SU-DHL-6 (cell line): ENCODE results near the gene KANSL3.

Experiments
- H2AFZ ChIP-seq: fragments of 200-600 bp; sonication (generic); 2 replicates; pipeline ENCODE4 v1.6.1; 2014; ENCODE audit warnings: low read depth, mild to moderate bottlenecking, moderate library complexity, mixed read lengths, antibody characterized with exemption, low read length; ENCODE audit not compliant: severe bottlenecking
- H3F3A ChIP-seq: fragments of 200-600 bp; shearing (Covaris generic); 2 replicates; pipeline ENCODE4 v1.6.0; 2016; ENCODE audit warnings: antibody characterized with exemption, mild to moderate bottlenecking; ENCODE audit not compliant: insufficient read depth
- H3K27ac ChIP-seq: fragments of 200-600 bp; sonication (generic); 2 replicates; pipeline ENCODE4 v1.5.1; 2016; ENCODE audit warnings: low read depth, mild to moderate bottlenecking, low read length, moderate library complexity, mixed read lengths
- H3K27me3 ChIP-seq: fragments of 200-600 bp; sonication (generic), shearing (Covaris generic); 2 replicates; pipeline ENCODE4 v1.6.0; 2014; ENCODE audit warnings: mild to moderate bottlenecking, low read length
- H3K36me3 ChIP-seq: fragments of 200-600 bp; sonication (generic); 2 replicates; pipeline ENCODE4 v1.6.1; 2014; ENCODE audit warnings: mild to moderate bottlenecking, low read length, mixed read lengths
- H3K4me2 ChIP-seq: fragments of 300-600, 200-600 bp; shearing (Covaris generic), sonication (generic); 2 replicates; pipeline ENCODE4 v1.6.0; 2014; ENCODE audit warnings: low read length, low read depth, mild to moderate bottlenecking; ENCODE audit not compliant: poor library complexity, severe bottlenecking
- H3K4me3 ChIP-seq: fragments of 200-600 bp; sonication (generic); 2 replicates; pipeline ENCODE4 v1.5.1; 2014; ENCODE audit warnings: antibody characterized with exemption, low read length, mild to moderate bottlenecking, mixed read lengths; ENCODE audit not compliant: insufficient read depth, poor library complexity, severe bottlenecking
- H3K79me2 ChIP-seq: fragments of 200-600 bp; sonication (generic); 2 replicates; pipeline ENCODE4 v1.6.1; 2014; ENCODE audit warnings: mild to moderate bottlenecking, low read length, moderate library complexity; ENCODE audit not compliant: insufficient read depth
- H3K9ac ChIP-seq: fragments of 200-600 bp; sonication (generic); 2 replicates; pipeline ENCODE4 v1.7.0; 2014; ENCODE audit warnings: mild to moderate bottlenecking, low read length
- H3K9me2 ChIP-seq: fragments of 200-600 bp; sonication (generic); replicated peaks from 2 replicates; pipeline ENCODE4 v1.6.1; 2014; ENCODE audit warnings: low read length; ENCODE audit not compliant: insufficient read depth
- H3K9me3 ChIP-seq: fragments of 200-600 bp; sonication (generic); 2 replicates; pipeline ENCODE4 v1.6.1; 2014; ENCODE audit warnings: low read length, mixed read lengths; ENCODE audit not compliant: insufficient read depth
- H4K20me1 ChIP-seq: fragments of 200-600 bp; sonication (generic); 2 replicates; pipeline ENCODE4 v1.6.1; 2014; ENCODE audit warnings: low read depth, mild to moderate bottlenecking, antibody characterized with exemption, low read length, moderate library complexity, mixed read lengths
- CTCF ChIP-seq: fragments of 200-600 bp; sonication (generic); IDR thresholded peaks from one replicate; pipeline ENCODE4 v1.5.1; 2017; ENCODE audit warnings: antibody characterized with exemption, mild to moderate bottlenecking, low read length, moderate library complexity; ENCODE audit not compliant: insufficient read depth, poor library complexity, severe bottlenecking
- EZH2phosphoT487 ChIP-seq: fragments of 200-600 bp; sonication (generic), shearing (Covaris generic); conservative IDR thresholded peaks from 2 replicates; pipeline ENCODE4 v1.6.1; 2018; ENCODE audit warnings: mild to moderate bottlenecking, antibody characterized with exemption, low read length, moderate library complexity, mixed read lengths

The KANSL3 gene

GRCh38 chr2:96684883-96685576 lies 46.9 kb upstream of the KANSL3 start:
- no peak overlapping the region for H3K27ac ChIP-seq
- no peaks in the 10 kb centered on the region for H3F3A ChIP-seq
- no peaks in the 10 kb centered on the region for H4K20me1 ChIP-seq
- no peaks in the 10 kb centered on the region for H3K36me3 ChIP-seq
- H3K9me3 ChIP-seq = no peaks in the 10 kb centered on the region
- no peak overlapping the region for H3K9ac ChIP-seq
- H3K4me2 ChIP-seq = no peak overlapping the region
- no peaks in the 10 kb centered on the region for H3K79me2 ChIP-seq
- no peak for TF ChIP-seq CTCF
- TF ChIP-seq EZH2phosphoT487 = no peak
- no peak overlapping the region for H2AFZ ChIP-seq
- H3K9me2 ChIP-seq = no peaks in the 10 kb centered on the region
- H3K4me3 ChIP-seq = no peak overlapping the region
- H3K27me3 ChIP-seq = no peaks in the 10 kb centered on the region; the same call in 1 of the 2 replicates

GRCh38 chr2:96683972-96684820 lies 46.1 kb upstream of the KANSL3 start:
- TF ChIP-seq EZH2phosphoT487 = no peak
- no peak for TF ChIP-seq CTCF
- Histone ChIP-seq H3K4me3 (no peak overlapping the region), H3K9me3 (no peaks in the 10 kb centered on the region), H3K36me3 (no peaks in the 10 kb centered on the region), H3K27ac (no peak overlapping the region), H3K4me2 (no peak overlapping the region), H3K9me2 (no peaks in the 10 kb centered on the region), H3K9ac (no peak overlapping the region), H3K27me3 (no peaks in the 10 kb centered on the region; the same call in 1 of the 2 replicates), H3K79me2 (no peaks in the 10 kb centered on the region), H2AFZ (no peak overlapping the region), H4K20me1 (no peaks in the 10 kb centered on the region), H3F3A (no peaks in the 10 kb centered on the region)

- no peak overlapping the region for H3K4me2 ChIP-seq
- H3K9me2 ChIP-seq = no peaks in the 10 kb centered on the region
- H3K9me3 ChIP-seq = no peaks in the 10 kb centered on the region
- TF ChIP-seq EZH2phosphoT487 (no peak), CTCF (no peak)
- no peaks in the 10 kb centered on the region for H3F3A ChIP-seq
- H3K36me3 ChIP-seq = no peaks in the 10 kb centered on the region
- no peaks in the 10 kb centered on the region for H4K20me1 ChIP-seq
- H3K27me3 ChIP-seq = no peaks in the 10 kb centered on the region; the same call in 1 of the 2 replicates
- H3K79me2 ChIP-seq = no peaks in the 10 kb centered on the region
- H2AFZ ChIP-seq = no peak overlapping the region
- H3K4me3 ChIP-seq = no peak overlapping the region
- no peak overlapping the region for H3K27ac ChIP-seq
- no peak overlapping the region for H3K9ac ChIP-seq
Observed at GRCh38 chr2:96683307-96683706, 45.2 kb upstream of the KANSL3 start.
